NCI-H2196 (cell line): ENCODE data around the gene FSIP2.

Experiments
- DNase-seq: peaks from one replicate; lab custom pipeline; 2025; ENCODE audit not compliant: unreplicated experiment; lab: John Stamatoyannopoulos, UW

The FSIP2 gene

GRCh38 chr2:185738679-185739472, at the start of gene FSIP2:
Gene FSIP2 (plus strand): TSS chr2:185738804. CDS start chr2:185738895, 91 bp downstream.
- DNase-seq = no peak

- no peak for DNase-seq
Measured at GRCh38 chr2:185689906-185690539, 48.6 kb upstream of the FSIP2 start.

- DNase-seq = no peak
Measured at GRCh38 chr2:185695711-185696235, 42.8 kb upstream of the FSIP2 start.

- no peak for DNase-seq
Measured at GRCh38 chr2:185700883-185701282, 37.7 kb upstream of the FSIP2 start.

- no peak for DNase-seq
Measured at GRCh38 chr2:185734658-185735057, 3.9 kb upstream of the FSIP2 start.

- no peak for DNase-seq
Measured at GRCh38 chr2:185736210-185736609, 2.4 kb upstream of the FSIP2 start.

- DNase-seq = no peak
Measured at GRCh38 chr2:185745864-185746859, 7.6 kb downstream of the FSIP2 start.

GRCh38 chr2:185757356-185757755, 18.8 kb downstream of the FSIP2 start:
- no peak for DNase-seq

GRCh38 chr2:185771396-185771795, 32.8 kb downstream of the FSIP2 start:
- DNase-seq = no peak

GRCh38 chr2:185780890-185781289, 42.3 kb downstream of the FSIP2 start:
- DNase-seq = no peak

- no peak for DNase-seq
Measured at GRCh38 chr2:185782223-185782769, 43.7 kb downstream of the FSIP2 start.

GRCh38 chr2:185785156-185785555, 46.6 kb downstream of the FSIP2 start:
- DNase-seq = no peak

- DNase-seq = no peak
Measured at GRCh38 chr2:185785851-185786473, 47.4 kb downstream of the FSIP2 start.

GRCh38 chr2:185787227-185788145, 48.9 kb downstream of the FSIP2 start:
- DNase-seq = no peak

GRCh38 chr2:185790361-185790760, 51.8 kb downstream of the FSIP2 start:
- no peak for DNase-seq

GRCh38 chr2:185793532-185794345, 55.1 kb downstream of the FSIP2 start:
- DNase-seq = no peak

GRCh38 chr2:185796758-185797157, 58.2 kb downstream of the FSIP2 start:
- DNase-seq = no peak

- DNase-seq = no peak
Measured at GRCh38 chr2:185802926-185803325, 64.3 kb downstream of the FSIP2 start.
